ENCODE data around the gene BCOR.

Gene BCOR

DNA sequence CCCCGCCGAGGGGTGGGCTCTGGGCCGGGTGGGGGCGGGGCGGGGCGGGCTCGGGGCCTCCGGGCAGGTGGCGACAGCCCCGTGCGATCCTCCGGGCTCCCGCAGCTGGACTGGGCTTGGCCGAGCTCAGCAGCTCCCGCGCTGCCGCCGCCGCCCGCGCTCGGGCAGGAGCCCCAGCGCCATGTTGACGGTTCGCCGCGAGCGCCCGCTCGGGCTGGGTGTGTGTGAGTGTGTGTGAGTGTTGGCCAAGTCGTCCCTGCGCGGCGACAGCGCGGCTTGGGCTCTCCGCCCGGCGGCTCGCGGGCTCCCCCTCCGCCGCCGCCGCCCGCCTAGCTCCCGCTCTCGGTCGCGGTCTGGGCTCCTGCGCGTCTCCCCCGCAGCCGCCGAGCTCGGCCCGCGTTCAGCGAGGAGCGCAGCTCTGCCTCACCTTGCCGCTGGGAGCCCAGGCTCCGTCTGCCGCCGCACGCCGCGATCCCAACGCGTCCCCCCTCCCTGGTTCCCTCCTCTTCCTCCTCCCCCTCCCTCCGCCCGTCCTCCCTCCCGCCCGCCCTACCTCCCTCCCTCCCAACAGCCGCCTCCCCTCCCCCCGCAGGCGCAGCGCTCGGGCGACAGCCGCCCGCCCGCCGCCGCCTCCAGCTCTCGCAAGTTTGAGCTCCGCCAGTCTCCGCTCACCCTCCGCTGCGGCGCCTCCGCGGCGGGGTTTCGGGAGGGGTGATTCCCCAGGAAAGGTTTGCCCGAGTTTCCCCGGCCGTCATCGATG lies at the start of gene BCOR:
TSS of gene BCOR (minus strand) at position 455 of the 760 bp plus-strand sequence. CDS start 20,029 bp downstream, outside the sequence.
- in situ Hi-C loops (cut with MboI; ENCODE audit: low sequenced_read_pairs): no loop called here

- in situ Hi-C loops (cut with MboI; ENCODE audit: low sequenced_read_pairs): no loop called here
Measured at GRCh38 chrX:40147126-40147952, 49.6 kb upstream of the BCOR start.

- in situ Hi-C loops (cut with MboI; ENCODE audit: low sequenced_read_pairs): no loop called here
Measured at GRCh38 chrX:40146262-40147125, 48.7 kb upstream of the BCOR start.

GRCh38 chrX:40145923-40146261 lies 48.1 kb upstream of the BCOR start:
- in situ Hi-C loops (cut with MboI; ENCODE audit: low sequenced_read_pairs): no loop called here

DNA sequence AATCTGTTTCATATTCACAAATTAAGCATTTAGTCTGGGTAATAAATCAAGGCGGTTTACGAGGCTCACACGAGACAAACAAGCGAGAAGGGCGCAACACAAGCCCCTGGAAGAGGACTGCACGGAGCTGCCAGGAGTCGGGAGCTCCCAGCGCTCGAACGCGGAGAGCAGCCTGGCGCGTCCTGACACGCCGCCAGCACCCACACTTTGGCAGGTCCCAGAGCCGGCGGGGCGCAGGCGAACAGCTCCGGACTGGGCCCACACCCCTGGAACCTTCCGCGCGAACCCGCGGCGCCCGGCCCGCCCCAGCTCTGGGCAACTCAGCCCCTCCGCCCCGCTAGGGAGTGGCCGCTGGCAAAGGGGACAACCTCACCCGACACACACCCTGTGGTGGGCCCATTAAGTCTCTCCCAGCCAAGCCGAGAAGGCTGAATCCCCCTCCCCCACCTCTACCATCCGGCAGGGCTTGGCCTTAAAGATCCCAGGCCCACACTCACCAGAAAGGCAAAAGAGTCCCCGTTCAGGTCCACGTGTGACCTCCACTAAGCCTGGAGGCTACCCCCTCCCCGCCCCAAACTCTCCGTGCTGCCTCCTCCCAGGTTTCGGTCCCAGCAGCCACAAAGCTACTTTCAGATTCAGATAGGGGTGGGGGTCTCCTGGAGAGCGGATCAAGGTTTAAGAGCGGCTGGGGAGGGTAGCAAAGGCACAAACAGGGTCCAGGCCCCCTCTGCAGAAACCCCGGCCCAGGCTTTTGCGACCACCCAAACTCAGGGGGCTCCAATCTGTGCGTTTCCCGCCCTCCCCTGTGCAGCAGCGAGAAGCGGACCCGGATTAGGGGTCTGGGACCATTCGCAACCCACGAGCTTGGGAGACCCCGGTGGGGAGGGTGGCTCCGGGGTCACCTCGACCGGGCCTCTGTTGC lies 47.5 kb upstream of the BCOR start:
- in situ Hi-C loops (cut with MboI; ENCODE audit: low sequenced_read_pairs): no loop called here

GRCh38 chrX:40144576-40144975 lies 46.8 kb upstream of the BCOR start:
- in situ Hi-C loops (cut with MboI; ENCODE audit: low sequenced_read_pairs): no loop called here

DNA sequence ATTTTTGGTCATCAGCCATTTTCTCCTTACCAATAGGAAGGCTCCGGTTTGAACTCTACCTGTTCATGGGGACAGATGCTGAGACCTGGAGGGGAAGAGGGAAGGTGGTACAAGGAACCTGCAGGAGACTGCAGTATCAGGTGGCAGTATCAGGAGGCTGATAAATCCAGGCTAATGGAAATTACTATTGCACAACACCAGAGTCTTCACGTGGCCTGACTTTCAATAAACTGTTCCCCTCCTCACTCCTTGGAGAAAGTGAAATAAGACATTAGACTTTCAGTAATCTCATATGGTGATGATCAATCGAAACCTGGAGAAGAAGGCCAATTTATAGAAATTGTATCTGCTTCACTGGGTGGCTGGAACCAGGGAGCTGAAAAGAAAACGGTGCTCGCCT lies 46.2 kb upstream of the BCOR start:
- in situ Hi-C loops (cut with MboI; ENCODE audit: low sequenced_read_pairs): no loop called here

GRCh38 chrX:40143001-40143400 lies 45.2 kb upstream of the BCOR start:
- in situ Hi-C loops (cut with MboI; ENCODE audit: low sequenced_read_pairs): no loop called here

DNA sequence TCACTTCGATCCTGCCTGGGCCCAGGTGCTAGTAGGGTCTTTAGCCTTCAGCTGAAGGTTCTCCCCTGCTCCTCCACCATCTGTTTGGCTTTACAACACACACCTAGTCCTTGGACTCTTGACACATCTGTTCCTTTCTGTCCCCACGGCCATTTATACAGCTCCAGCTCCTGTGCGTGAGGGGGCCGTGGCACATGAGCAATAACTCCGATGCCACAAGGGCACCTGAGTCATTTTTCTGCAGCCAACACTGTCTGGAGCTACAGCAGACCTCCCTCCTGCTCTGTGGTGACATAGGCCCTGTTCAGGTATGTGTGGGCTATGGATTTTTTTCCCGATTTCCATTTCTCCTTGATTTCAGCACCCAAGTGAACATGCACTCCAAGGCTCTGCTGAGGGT lies 44.7 kb upstream of the BCOR start:
- in situ Hi-C loops (cut with MboI; ENCODE audit: low sequenced_read_pairs): no loop called here

GRCh38 chrX:40140706-40141499 lies 43.1 kb upstream of the BCOR start:
- in situ Hi-C loops (cut with MboI; ENCODE audit: low sequenced_read_pairs): no loop called here

DNA sequence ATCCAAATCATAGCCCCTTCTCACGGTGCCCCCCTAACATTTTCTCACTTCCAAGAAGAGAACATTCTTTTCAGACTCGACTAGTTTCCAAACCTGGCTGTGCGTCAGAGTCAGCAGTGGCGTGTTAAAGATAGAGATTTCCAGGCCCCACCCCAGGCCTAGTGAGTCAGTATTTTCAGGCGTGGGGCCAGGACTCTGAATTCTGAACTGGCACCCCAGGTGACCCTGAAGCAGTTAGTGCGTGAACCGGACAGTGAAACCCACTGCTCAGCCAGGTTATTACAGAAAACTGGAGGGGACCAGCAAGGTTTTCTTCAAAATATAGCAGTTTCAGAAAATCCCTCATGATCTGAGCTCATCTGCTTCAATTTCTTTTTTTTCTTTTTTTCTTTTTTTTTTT lies 35.0 kb upstream of the BCOR start:
- in situ Hi-C loops (cut with MboI; ENCODE audit: low sequenced_read_pairs): no loop called here

- in situ Hi-C loops (cut with MboI; ENCODE audit: low sequenced_read_pairs): no loop called here
Measured at GRCh38 chrX:40131654-40132337, 34.0 kb upstream of the BCOR start.

DNA sequence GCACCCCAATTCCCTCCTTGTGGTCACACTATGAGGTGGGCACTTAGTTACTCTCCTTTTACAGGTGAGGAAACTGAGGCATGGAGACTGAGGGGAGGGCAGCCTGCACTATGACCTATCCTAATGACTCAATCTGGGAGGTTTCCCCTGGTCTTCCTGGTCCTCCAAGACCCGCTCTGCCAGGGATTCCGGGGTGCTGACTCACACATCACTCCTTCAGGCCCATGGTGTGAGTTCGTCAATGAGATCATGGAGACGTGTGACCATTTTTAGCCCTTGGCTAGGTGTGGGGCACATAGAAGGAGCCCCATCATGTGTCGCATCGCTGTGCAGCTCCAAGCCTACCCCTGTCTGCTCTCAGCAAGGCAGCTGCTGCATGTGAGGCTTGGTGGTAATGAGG lies 32.4 kb upstream of the BCOR start:
- in situ Hi-C loops (cut with MboI; ENCODE audit: low sequenced_read_pairs): no loop called here

- in situ Hi-C loops (cut with MboI; ENCODE audit: low sequenced_read_pairs): no loop called here
Measured at GRCh38 chrX:40127052-40127451, 29.3 kb upstream of the BCOR start.

- in situ Hi-C loops (cut with MboI; ENCODE audit: low sequenced_read_pairs): no loop called here
Measured at GRCh38 chrX:40122487-40122886, 24.7 kb upstream of the BCOR start.

GRCh38 chrX:40121618-40122017 lies 23.9 kb upstream of the BCOR start:
- in situ Hi-C loops (cut with MboI; ENCODE audit: low sequenced_read_pairs): no loop called here

DNA sequence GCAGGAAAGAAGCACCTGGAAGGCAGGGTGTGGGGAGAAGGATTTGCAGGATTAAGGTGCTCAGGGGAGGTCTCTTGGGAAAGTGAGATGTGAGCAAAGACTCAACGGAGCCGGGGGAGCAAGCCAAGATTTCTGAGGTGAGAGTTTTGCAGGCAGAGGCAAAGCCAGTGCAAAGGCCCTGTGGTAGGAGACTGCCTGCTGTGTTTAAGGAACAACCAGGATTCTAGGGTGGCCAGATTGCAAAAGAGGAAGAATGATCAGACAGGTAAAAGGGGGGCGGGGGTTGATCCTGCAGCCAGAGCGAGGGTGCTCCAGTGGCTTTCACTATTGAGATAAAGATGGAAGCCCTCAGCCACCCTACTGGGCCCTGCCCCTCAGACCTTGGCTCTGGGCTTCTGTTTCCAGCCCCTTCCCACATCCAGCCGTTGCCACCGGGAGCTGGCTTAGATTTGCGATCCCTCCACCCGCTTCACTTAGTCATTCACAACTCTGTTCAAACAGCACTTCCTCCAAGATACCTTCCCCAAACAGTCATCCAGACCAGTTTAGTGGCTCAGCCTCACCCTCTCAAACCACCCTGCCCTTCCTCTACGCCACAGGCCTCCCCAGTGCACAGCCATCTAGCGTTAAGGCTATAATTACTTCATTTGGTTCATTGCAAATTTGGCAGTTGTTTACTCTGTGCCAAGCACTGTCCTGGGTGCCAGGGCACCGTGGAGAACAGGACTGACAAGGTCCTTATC lies 23.3 kb upstream of the BCOR start:
- in situ Hi-C loops (cut with MboI; ENCODE audit: low sequenced_read_pairs): no loop called here

- in situ Hi-C loops (cut with MboI; ENCODE audit: low sequenced_read_pairs): no loop called here
Measured at GRCh38 chrX:40117715-40118285, 20.0 kb upstream of the BCOR start.

All from hTERT RPE-1 (cell line).